ENCODE measurements around the gene MYH16. TPM values are rescaled to one million over a fixed set of nuclear protein-coding genes. Genes with fewer than 3 reads are reported as not detected.

MYH16 gene
- total RNA-seq, 1 donor from 2014 or later: not detected

GRCh38 chr7:99238558-99239341, 33.9 kb upstream of the MYH16 start:
- Histone ChIP-seq H3K9me3 (ENCODE audit: low read depth) (no peaks in the 10 kb centered on the region), H3K27ac (no peak overlapping the region), H3K4me2 (no peak overlapping the region), H3F3A (ENCODE audit: low read depth) (no peaks in the 10 kb centered on the region), H3K4me1 (no peaks in the 10 kb centered on the region), H3K9ac (no peak overlapping the region), H4K20me1 (ENCODE audit: low read depth) (no peaks in the 10 kb centered on the region), H3K27me3 (no peaks in the 10 kb centered on the region), H3K79me2 (ENCODE audit: low read depth) (no peaks in the 10 kb centered on the region), H3K36me3 (no peaks in the 10 kb centered on the region), H2AFZ (replicated peaks) (no peak overlapping the region), H3K4me3 (no peak overlapping the region)
- Mint-ChIP-seq H3K27me3 (ENCODE audit: insufficient read depth, low read depth) (peaks cover 3% of the 10 kb centered on the region), H3K9me3 (peaks cover 5% of the 10 kb centered on the region), H3K27ac (no peak overlapping the region), H3K4me1 (no peaks in the 10 kb centered on the region), H3K36me3 (no peaks in the 10 kb centered on the region), H3K4me3 (no peak overlapping the region)
- DNase-seq (ENCODE audit: low spot score): no peak
- TF ChIP-seq, protein P1, sequence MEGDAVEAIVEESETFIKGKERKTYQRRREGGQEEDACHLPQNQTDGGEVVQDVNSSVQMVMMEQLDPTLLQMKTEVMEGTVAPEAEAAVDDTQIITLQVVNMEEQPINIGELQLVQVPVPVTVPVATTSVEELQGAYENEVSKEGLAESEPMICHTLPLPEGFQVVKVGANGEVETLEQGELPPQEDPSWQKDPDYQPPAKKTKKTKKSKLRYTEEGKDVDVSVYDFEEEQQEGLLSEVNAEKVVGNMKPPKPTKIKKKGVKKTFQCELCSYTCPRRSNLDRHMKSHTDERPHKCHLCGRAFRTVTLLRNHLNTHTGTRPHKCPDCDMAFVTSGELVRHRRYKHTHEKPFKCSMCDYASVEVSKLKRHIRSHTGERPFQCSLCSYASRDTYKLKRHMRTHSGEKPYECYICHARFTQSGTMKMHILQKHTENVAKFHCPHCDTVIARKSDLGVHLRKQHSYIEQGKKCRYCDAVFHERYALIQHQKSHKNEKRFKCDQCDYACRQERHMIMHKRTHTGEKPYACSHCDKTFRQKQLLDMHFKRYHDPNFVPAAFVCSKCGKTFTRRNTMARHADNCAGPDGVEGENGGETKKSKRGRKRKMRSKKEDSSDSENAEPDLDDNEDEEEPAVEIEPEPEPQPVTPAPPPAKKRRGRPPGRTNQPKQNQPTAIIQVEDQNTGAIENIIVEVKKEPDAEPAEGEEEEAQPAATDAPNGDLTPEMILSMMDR (IDR thresholded peaks at IDR 0.05): no peak

- no peak overlapping the region for H3K27ac ChIP-seq
- no peak overlapping the region for H3K4me3 ChIP-seq
- no peak overlapping the region for H2AFZ ChIP-seq (replicated peaks)
- no peaks in the 10 kb centered on the region for H3K36me3 ChIP-seq
- Mint-ChIP-seq H3K4me3 (no peak overlapping the region), H3K9me3 (peaks cover 2% of the 10 kb centered on the region), H3K27me3 (ENCODE audit: insufficient read depth, low read depth) (peaks cover 4% of the 10 kb centered on the region), H3K36me3 (no peaks in the 10 kb centered on the region), H3K4me1 (no peaks in the 10 kb centered on the region), H3K27ac (no peak overlapping the region)
- no peaks in the 10 kb centered on the region for H3K27me3 ChIP-seq
- H3K9ac ChIP-seq: no peak overlapping the region
- H3F3A ChIP-seq (ENCODE audit: low read depth): no peaks in the 10 kb centered on the region
- H3K4me1 ChIP-seq: no peaks in the 10 kb centered on the region
- no peaks in the 10 kb centered on the region for H3K9me3 ChIP-seq (ENCODE audit: low read depth)
- DNase-seq (ENCODE audit: low spot score): no peak
- no peaks in the 10 kb centered on the region for H4K20me1 ChIP-seq (ENCODE audit: low read depth)
- no peak overlapping the region for H3K4me2 ChIP-seq
- H3K79me2 ChIP-seq (ENCODE audit: low read depth): no peaks in the 10 kb centered on the region
- TF ChIP-seq, protein P1 (IDR thresholded peaks at IDR 0.05): no peak
- TF ChIP-seq EZH2 (IDR thresholded peaks at IDR 0.05) (no peak), EZH2phosphoT487 (IDR thresholded peaks at IDR 0.05) (no peak)
Measured at GRCh38 chr7:99242682-99243081, 30.0 kb upstream of the MYH16 start.

GRCh38 chr7:99243751-99244337, 28.8 kb upstream of the MYH16 start:
- no peaks in the 10 kb centered on the region for H3K36me3 ChIP-seq
- Mint-ChIP-seq H3K4me1 (no peaks in the 10 kb centered on the region), H3K36me3 (no peaks in the 10 kb centered on the region), H3K9me3 (peaks cover 2% of the 10 kb centered on the region), H3K4me3 (no peak overlapping the region), H3K27me3 (ENCODE audit: insufficient read depth, low read depth) (peaks cover 4% of the 10 kb centered on the region), H3K27ac (no peak overlapping the region)
- H3K4me3 ChIP-seq: no peak overlapping the region
- no peaks in the 10 kb centered on the region for H3K4me1 ChIP-seq
- no peaks in the 10 kb centered on the region for H3K9me3 ChIP-seq (ENCODE audit: low read depth)
- no peak for DNase-seq (ENCODE audit: low spot score)
- TF ChIP-seq, protein P1 (IDR thresholded peaks at IDR 0.05): no peak
- TF ChIP-seq EZH2 (IDR thresholded peaks at IDR 0.05): no peak
- TF ChIP-seq EZH2phosphoT487 (IDR thresholded peaks at IDR 0.05): no peak
- no peak overlapping the region for H3K27ac ChIP-seq
- H2AFZ ChIP-seq (replicated peaks): no peak overlapping the region
- no peaks in the 10 kb centered on the region for H3F3A ChIP-seq (ENCODE audit: low read depth)
- no peaks in the 10 kb centered on the region for H3K79me2 ChIP-seq (ENCODE audit: low read depth)
- H4K20me1 ChIP-seq (ENCODE audit: low read depth): no peaks in the 10 kb centered on the region
- no peak overlapping the region for H3K4me2 ChIP-seq
- no peaks in the 10 kb centered on the region for H3K27me3 ChIP-seq
- no peak overlapping the region for H3K9ac ChIP-seq
